Upper lobe of right lung (tissue), 1 donor: Measurements from ENCODE around the gene URB2. TPM values are rescaled to one million over a fixed set of nuclear protein-coding genes. Genes with fewer than 3 reads are reported as not detected.
"Not testable (repeated sequence)": the region's sequence is repeated elsewhere in the genome, so short reads cannot be mapped to it uniquely, and the experiment has no call there.

ENCODE experiments used
- ATAC-seq: fragments of 200-7000 bp; cut with Tn5 transposase; one replicate; pipeline ENCODE4 v1.9.1; 2020; ENCODE audit warnings: mild to moderate bottlenecking, moderate library complexity
- DNase-seq: peaks from one replicate; pipeline ENCODE4 v3.0.0-alpha.2; 2020
- H3K27ac ChIP-seq: fragments of 200-600 bp; one replicate; pipeline ENCODE4 v1.8.0; 2022
- H3K27me3 ChIP-seq: fragments of 200-600 bp; one replicate; pipeline ENCODE4 v1.8.0; 2022; ENCODE audit warnings: mild to moderate bottlenecking
- H3K36me3 ChIP-seq: fragments of 200-600 bp; one replicate; pipeline ENCODE4 v1.8.0; 2022
- H3K4me1 ChIP-seq: fragments of 200-600 bp; one replicate; pipeline ENCODE4 v1.8.0; 2022
- H3K4me3 ChIP-seq: fragments of 200-600 bp; one replicate; pipeline ENCODE4 v1.8.0; 2022; ENCODE audit warnings: mild to moderate bottlenecking
- H3K9me3 ChIP-seq: fragments of 200-600 bp; one replicate; pipeline ENCODE4 v1.8.0; 2022
- intact Hi-C: fragments of 100-400 bp; cut with DNase I; formaldehyde crosslinking; loops from one replicate; pipeline ENCODE4 v1.11.0; 2022
- total RNA-seq: library from RNA; stranded (reverse); fragmentation: NEBNext Ultra II Directional; extraction: Animal tissue kit (Norgen Biotek cat#: 25700); gene quantifications from one replicate; pipeline ENCODE4 v1.2.1, GENCODE V29; 2021
- TF ChIP-seq, protein P1 (sequence below): fragments of 200-600 bp; IDR thresholded peaks from one replicate; pipeline ENCODE4 v1.8.0; 2022; ENCODE audit warnings: antibody characterized with exemption
- donor health status: DM: no; HTN: yes; CAD: no; lungs with severe emphysema.

Gene URB2
- total RNA-seq, 1 donor from 2014 or later, result 8.4 TPM

DNA sequence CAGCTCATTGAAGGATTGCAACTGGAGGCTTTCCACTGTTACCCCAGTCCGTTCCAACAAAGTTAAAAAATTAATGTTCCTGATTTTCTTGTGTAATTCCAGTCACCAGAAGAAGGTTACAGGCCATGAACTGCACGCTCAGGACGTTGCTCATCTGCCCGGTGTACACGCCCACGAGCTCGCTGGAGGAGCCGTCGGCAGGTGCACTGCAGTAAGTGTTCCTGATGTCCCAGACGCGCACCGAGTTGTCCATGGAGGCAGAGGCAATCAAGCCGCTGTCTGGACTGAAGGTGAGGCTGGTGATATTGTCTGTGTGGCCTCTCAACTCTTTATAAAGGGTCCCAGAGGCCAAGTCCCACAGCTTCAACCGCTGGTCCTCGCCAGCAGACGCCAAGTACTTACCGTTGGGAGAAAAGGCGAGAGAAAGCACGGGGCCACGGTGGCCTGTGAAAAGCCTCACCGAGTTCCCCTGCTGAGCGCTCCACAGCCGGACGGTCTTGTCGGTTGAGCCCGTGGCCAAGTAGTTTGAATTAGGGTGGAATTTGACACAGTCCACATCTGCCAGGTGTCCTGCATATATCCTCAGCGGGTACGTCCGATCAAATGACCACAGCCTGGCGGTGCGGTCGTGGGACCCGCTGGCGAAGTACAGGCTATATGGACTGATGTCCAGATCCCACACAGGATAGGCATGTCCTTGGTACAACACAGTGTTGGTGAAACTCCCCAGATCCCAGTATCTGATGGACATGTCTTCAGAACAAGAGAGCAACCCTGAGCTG, 31.6 kb upstream of the URB2 start:
- Histone ChIP-seq H3K36me3 (peaks cover 26% of the 10 kb centered on the region), H3K27ac (no peak overlapping the region), H3K4me3 (no peak overlapping the region), H3K9me3 (no peaks in the 10 kb centered on the region), H3K4me1 (peaks cover 16% of the 10 kb centered on the region), H3K27me3 (no peaks in the 10 kb centered on the region)
- DNase-seq, result no peak
- ATAC-seq, result no peak
- intact Hi-C loops, result no loop called here
- TF ChIP-seq, protein P1, sequence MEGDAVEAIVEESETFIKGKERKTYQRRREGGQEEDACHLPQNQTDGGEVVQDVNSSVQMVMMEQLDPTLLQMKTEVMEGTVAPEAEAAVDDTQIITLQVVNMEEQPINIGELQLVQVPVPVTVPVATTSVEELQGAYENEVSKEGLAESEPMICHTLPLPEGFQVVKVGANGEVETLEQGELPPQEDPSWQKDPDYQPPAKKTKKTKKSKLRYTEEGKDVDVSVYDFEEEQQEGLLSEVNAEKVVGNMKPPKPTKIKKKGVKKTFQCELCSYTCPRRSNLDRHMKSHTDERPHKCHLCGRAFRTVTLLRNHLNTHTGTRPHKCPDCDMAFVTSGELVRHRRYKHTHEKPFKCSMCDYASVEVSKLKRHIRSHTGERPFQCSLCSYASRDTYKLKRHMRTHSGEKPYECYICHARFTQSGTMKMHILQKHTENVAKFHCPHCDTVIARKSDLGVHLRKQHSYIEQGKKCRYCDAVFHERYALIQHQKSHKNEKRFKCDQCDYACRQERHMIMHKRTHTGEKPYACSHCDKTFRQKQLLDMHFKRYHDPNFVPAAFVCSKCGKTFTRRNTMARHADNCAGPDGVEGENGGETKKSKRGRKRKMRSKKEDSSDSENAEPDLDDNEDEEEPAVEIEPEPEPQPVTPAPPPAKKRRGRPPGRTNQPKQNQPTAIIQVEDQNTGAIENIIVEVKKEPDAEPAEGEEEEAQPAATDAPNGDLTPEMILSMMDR, result no peak

DNA sequence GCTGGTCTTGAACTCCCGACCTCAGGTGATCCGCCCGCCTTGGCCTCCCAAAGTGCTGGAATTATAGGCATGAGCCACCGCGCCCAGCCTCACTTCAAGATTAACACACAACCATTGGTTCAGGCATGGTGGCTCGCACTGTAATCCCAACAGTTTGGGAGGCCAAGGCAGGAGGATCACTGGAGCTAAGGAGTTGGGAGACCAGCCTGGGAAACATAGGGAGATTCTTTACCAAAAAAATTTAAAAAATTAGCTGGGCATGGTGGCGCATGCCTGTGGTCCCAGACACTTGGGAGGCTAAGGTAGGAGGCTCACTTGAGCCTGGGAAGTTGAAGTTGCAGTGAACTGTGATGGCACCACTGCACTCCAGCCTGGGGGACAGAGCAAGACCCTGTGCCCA, 30.2 kb upstream of the URB2 start:
- H3K27me3 ChIP-seq, H3K9me3 ChIP-seq, ATAC-seq, H3K4me3 ChIP-seq, DNase-seq, intact Hi-C loops: not testable (repeated sequence)
- Histone ChIP-seq H3K4me1 (peaks cover 16% of the 10 kb centered on the region), H3K36me3 (peaks cover 35% of the 10 kb centered on the region), H3K27ac (peak overlapping the region; percentile 49)

DNA sequence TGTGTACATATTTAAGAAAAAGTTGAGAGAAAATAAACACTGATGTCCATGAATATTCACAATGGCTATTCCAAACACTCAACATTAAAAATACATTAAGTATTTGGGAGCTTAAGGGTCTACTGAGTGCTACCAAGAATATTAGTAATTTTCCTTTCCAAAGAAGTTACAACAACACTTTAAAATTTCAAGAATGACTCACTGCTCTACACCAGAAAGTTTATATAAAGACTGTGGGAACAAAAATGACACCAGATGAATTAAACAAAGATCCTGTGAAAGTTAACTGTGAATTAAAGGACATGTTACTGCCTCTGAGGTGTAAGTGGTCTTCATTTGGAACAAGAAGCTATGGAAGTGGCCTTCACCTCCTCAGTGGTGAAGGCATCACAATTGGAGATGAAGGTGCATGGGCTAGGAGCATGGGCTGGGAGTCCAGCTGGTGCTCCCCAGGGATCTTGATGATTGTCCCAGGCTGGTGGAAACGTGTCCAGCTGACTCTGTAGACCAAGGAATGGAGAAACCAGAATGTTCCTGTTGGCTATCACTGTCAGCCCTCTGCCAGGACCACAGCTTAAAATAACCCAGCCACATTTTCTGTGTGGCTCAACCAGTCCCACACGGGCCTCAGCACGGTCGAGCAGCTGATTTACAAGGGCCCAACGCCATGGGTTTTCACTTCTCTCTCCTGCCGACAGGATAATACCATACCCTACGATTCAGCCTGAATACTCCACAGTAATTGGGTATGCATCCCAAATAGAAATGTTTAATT, 28.9 kb upstream of the URB2 start:
- TF ChIP-seq, protein P1, result no peak
- intact Hi-C loops, result no loop called here
- ATAC-seq, result peak; percentile 77
- peaks cover 16% of the 10 kb centered on the region for H3K4me1 ChIP-seq
- DNase-seq, result no peak
- peak overlapping the region; percentile 27 for H3K27ac ChIP-seq
- H3K4me3 ChIP-seq, result no peak overlapping the region
- peaks cover 47% of the 10 kb centered on the region for H3K36me3 ChIP-seq
- no peaks in the 10 kb centered on the region for H3K27me3 ChIP-seq
- no peaks in the 10 kb centered on the region for H3K9me3 ChIP-seq

DNA sequence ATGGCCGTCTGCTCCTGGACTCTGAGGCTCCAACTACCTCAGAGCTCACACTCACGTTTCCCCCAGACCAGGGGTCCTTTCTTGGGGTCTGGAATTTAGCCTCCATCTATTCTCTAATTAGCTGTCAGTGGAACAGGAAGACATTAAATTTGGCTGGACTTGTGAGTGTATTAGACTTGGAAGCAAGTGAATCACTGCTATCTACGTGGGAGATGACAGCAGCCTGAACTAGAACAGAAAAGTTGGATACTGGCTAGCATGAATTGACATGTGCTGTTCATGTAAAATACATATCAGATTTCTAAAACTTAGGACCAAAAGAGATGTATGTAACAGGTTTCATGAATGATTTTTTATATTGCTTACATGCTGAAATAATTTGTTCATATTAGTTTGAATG, 28.2 kb upstream of the URB2 start:
- peak overlapping the region; percentile 27 for H3K27ac ChIP-seq
- ATAC-seq, result no peak
- no peaks in the 10 kb centered on the region for H3K27me3 ChIP-seq
- no peak overlapping the region for H3K4me3 ChIP-seq
- peaks cover 16% of the 10 kb centered on the region for H3K4me1 ChIP-seq
- no peak for DNase-seq
- H3K36me3 ChIP-seq, result peaks cover 48% of the 10 kb centered on the region
- TF ChIP-seq, protein P1, result no peak
- H3K9me3 ChIP-seq, result no peaks in the 10 kb centered on the region
- intact Hi-C loops, result no loop called here

DNA sequence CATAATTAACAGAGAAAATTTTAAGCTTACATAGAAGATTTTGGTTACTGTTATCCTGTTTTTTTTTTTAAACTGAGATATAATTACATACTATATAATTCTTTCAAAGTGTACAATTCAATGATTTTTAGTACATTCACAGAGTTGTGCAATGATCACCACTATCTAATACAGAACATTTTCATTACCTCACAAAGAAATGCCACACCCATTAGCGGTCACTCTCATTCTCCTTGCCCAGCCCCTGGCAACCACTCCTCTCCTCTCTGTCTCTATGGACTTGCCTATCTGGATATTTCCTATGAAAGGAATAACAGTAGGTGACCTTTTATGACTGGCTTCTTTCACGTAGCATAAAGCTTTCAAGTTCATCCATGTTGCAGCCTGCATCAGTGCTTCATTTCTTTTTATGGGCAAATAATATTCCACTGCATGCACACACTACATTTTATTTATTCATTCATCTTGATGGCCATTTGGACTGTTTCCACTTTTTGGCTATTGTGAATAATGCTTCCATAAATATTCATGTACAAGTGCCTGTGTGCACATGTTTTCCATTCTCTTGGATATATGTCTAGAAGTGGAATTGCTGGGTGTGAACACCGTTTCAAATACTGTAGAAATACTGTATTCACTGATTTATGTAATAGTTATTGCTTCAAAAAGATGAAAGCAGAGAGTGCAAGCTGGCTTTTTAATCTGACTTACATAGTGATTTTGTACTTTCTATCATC, 26.7 kb upstream of the URB2 start:
- ATAC-seq (no peak), DNase-seq (no peak)
- intact Hi-C loops, result no loop called here
- no peak overlapping the region for H3K4me3 ChIP-seq
- no peak overlapping the region for H3K27ac ChIP-seq
- no peaks in the 10 kb centered on the region for H3K9me3 ChIP-seq
- TF ChIP-seq, protein P1, result no peak
- H3K36me3 ChIP-seq, result peaks cover 38% of the 10 kb centered on the region
- no peaks in the 10 kb centered on the region for H3K27me3 ChIP-seq
- peaks cover 16% of the 10 kb centered on the region for H3K4me1 ChIP-seq

DNA sequence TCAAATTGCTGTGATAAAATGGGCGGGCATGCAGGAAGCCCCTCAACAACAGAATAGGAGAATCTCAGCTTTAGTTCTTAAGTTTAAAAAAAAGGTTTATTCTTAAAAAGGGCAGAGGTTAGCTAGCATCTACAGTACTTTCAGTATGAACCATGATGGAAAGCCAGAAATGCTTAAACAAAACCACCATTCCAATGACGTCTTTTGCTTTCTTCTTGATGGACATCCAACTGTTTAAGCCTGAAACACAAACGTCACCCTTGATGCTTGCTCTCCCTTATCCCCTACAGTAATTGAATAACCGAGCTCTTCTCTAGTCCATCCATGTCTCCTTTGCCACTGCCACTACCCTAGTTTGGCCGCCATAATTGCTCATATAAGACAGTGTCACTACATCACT, 25.8 kb upstream of the URB2 start:
- Histone ChIP-seq H3K4me1 (peaks cover 16% of the 10 kb centered on the region), H3K27ac (no peak overlapping the region), H3K9me3 (no peaks in the 10 kb centered on the region), H3K27me3 (no peaks in the 10 kb centered on the region), H3K4me3 (no peak overlapping the region), H3K36me3 (peaks cover 42% of the 10 kb centered on the region)
- TF ChIP-seq, protein P1, result no peak
- no peak for ATAC-seq
- intact Hi-C loops, result no loop called here
- no peak for DNase-seq
